H1 (cell line): Measurements from ENCODE around the gene ELOVL1. TPM values are rescaled to one million over a fixed set of nuclear protein-coding genes. Genes with fewer than 3 reads are reported as not detected.
A peak's percentile ranks its signal among the peaks of the same experiment; 100 is the strongest.

Experiments used
- CTCF ChIA-PET: fragments of 300-600 bp; sonication (Branson Sonifier 250); formaldehyde crosslinking; loops from one replicate; lab custom pipeline; 2021; ENCODE audit not compliant: partially characterized antibody; lab: Charles Lee
- POLR2A ChIA-PET: fragments of 300-600 bp; sonication (Branson Sonifier 250); formaldehyde crosslinking; loops from one replicate; lab custom pipeline; 2021; ENCODE audit warnings: inconsistent platforms; ENCODE audit not compliant: partially characterized antibody; lab: Charles Lee
- DNase-seq, 2 experiments: peaks; one replicate each; pipeline versions ENCODE4 v3.0.0 to v3.0.0-alpha.2; 2010 to 2022; ENCODE audit warnings: low spot score in 2 of 2, low read depth in 1 of 2, mixed read lengths in 1 of 2
- FAIRE-seq: peaks from 2 replicates; lab custom pipeline; 2011; peaks lifted over from hg19 to GRCh38; lab: Jason Lieb, UNC
- H2AFZ ChIP-seq: 2 replicates; pipeline ENCODE4 v1.8.1; 2012; ENCODE audit warnings: low read length, inconsistent platforms
- H2AK5ac ChIP-seq: 2 replicates; pipeline ENCODE4 v1.6.1; 2013; ENCODE audit warnings: low read depth, low read length
- H2BK120ac ChIP-seq: replicated peaks from 2 replicates; pipeline ENCODE3; 2013; ENCODE audit warnings: low read depth, low read length, inconsistent platforms
- H2BK12ac ChIP-seq: 2 replicates; pipeline ENCODE4 v1.6.1; 2013; ENCODE audit warnings: low read depth, low read length
- H2BK15ac ChIP-seq: 2 replicates; pipeline ENCODE4 v1.6.1; 2013; ENCODE audit warnings: low read length
- H2BK20ac ChIP-seq: 2 replicates; pipeline ENCODE4 v1.6.1; 2013; ENCODE audit warnings: low read length
- H2BK5ac ChIP-seq: 2 replicates; pipeline ENCODE4 v1.6.1; 2013; ENCODE audit warnings: low read depth, low read length
- H3K14ac ChIP-seq: 2 replicates; pipeline ENCODE4 v1.6.1; 2013; ENCODE audit warnings: inconsistent platforms; ENCODE audit not compliant: insufficient read length
- H3K18ac ChIP-seq: 2 replicates; pipeline ENCODE4 v1.6.1; 2013; ENCODE audit warnings: low read length; ENCODE audit errors: extremely low read depth
- H3K23ac ChIP-seq: 2 replicates; pipeline ENCODE4 v1.6.1; 2013; ENCODE audit warnings: inconsistent platforms; ENCODE audit not compliant: insufficient read length
- H3K23me2 ChIP-seq: 2 replicates; pipeline ENCODE4 v1.6.1; 2013; ENCODE audit warnings: low read depth, low read length
- H3K27ac ChIP-seq: 2 replicates; pipeline ENCODE4 v1.6.1; 2011; ENCODE audit warnings: low read depth, low read length, inconsistent platforms
- H3K27me3 ChIP-seq, 4 experiments: replicated peaks in 1 of 4; 1 replicate in 1 of 4; 2 replicates in 3 of 4; pipeline versions ENCODE4 v1.6.1 to v1.8.1; 2011 to 2013; ENCODE audit warnings: low read length in 3 of 4, mild to moderate bottlenecking in 3 of 4, inconsistent platforms in 2 of 4, mixed read lengths in 2 of 4, moderate library complexity in 1 of 4; ENCODE audit not compliant: control insufficient read depth in 3 of 4, insufficient read depth in 3 of 4; ENCODE audit errors: extremely low read depth in 1 of 4
- H3K36me3 ChIP-seq, 4 experiments: 2 replicates each; pipeline versions ENCODE4 v1.6.1 to v1.8.1; 2011 to 2013; ENCODE audit warnings: mild to moderate bottlenecking in 4 of 4, low read length in 3 of 4, moderate library complexity in 2 of 4, control low read depth in 1 of 4, inconsistent platforms in 1 of 4; ENCODE audit not compliant: insufficient read depth in 4 of 4, control insufficient read depth in 2 of 4
- H3K4ac ChIP-seq: replicated peaks from 2 replicates; pipeline ENCODE3; 2013; ENCODE audit warnings: low read length, low read depth, mixed read lengths, inconsistent platforms; ENCODE audit not compliant: insufficient read length
- H3K4me1 ChIP-seq, 4 experiments: replicated peaks in 1 of 4; 1 replicate in 1 of 4; 2 replicates in 3 of 4; pipeline versions ENCODE4 v1.6.1 to v1.8.1; 2011 to 2013; ENCODE audit warnings: low read length in 3 of 4, inconsistent platforms in 2 of 4, mixed read lengths in 1 of 4; ENCODE audit not compliant: insufficient read depth in 4 of 4, control insufficient read depth in 3 of 4
- H3K4me2 ChIP-seq, 2 experiments: 2 replicates each; pipeline versions ENCODE4 v1.6.1 to v1.8.1; 2011 to 2013; ENCODE audit warnings: low read depth in 2 of 2, low read length in 2 of 2, control low read depth in 1 of 2, inconsistent platforms in 1 of 2, mild to moderate bottlenecking in 1 of 2; ENCODE audit not compliant: insufficient read depth in 1 of 2
- H3K4me3 ChIP-seq, 4 experiments: fragments of 200-600, 300-600 bp in 1 of 4; sonication (generic), shearing (Covaris generic), sonication (Bioruptor Twin) in 1 of 4; 2 replicates each; pipeline versions ENCODE4 v1.5.1 to v1.8.1; 2011 to 2016; ENCODE audit warnings: low read length in 4 of 4, low read depth in 3 of 4, control low read depth in 2 of 4, inconsistent platforms in 2 of 4, mild to moderate bottlenecking in 2 of 4, mixed read lengths in 1 of 4, moderate library complexity in 1 of 4; ENCODE audit not compliant: insufficient read depth in 2 of 4; ENCODE audit errors: extremely low read depth in 1 of 4
- H3K56ac ChIP-seq: replicated peaks from 2 replicates; pipeline ENCODE3; 2013; ENCODE audit warnings: low read depth, mild to moderate bottlenecking, mixed read lengths, low read length, inconsistent platforms; ENCODE audit not compliant: insufficient read length
- H3K79me1 ChIP-seq: 2 replicates; pipeline ENCODE4 v1.6.1; 2013; ENCODE audit warnings: low read depth, low read length, control low read depth
- H3K79me2 ChIP-seq, 2 experiments: 2 replicates each; pipeline versions ENCODE4 v1.6.1 to v1.8.1; 2012 to 2013; ENCODE audit warnings: low read length in 2 of 2, mild to moderate bottlenecking in 2 of 2, inconsistent platforms in 1 of 2; ENCODE audit not compliant: insufficient read depth in 2 of 2, control insufficient read depth in 1 of 2
- H3K9ac ChIP-seq, 4 experiments: replicated peaks in 1 of 4; 1 replicate in 1 of 4; 2 replicates in 3 of 4; pipeline versions ENCODE4 v1.6.1 to v1.8.1; 2011 to 2013; ENCODE audit warnings: low read depth in 3 of 4, low read length in 3 of 4, control low read depth in 2 of 4, mild to moderate bottlenecking in 2 of 4, moderate library complexity in 2 of 4, inconsistent platforms in 1 of 4; ENCODE audit errors: extremely low read depth in 1 of 4
- H3K9me3 ChIP-seq, 2 experiments: 2 replicates each; pipeline versions ENCODE4 v1.6.1 to v1.8.1; 2012 to 2013; ENCODE audit warnings: mild to moderate bottlenecking in 2 of 2, moderate library complexity in 2 of 2, control low read depth in 1 of 2, inconsistent platforms in 1 of 2, low read depth in 1 of 2, low read length in 1 of 2, mixed read lengths in 1 of 2; ENCODE audit not compliant: insufficient read depth in 2 of 2
- H4K20me1 ChIP-seq, 2 experiments: replicated peaks in 1 of 2; 2 replicates each; pipeline versions ENCODE3 to v1.8.1; 2011 to 2013; ENCODE audit warnings: inconsistent platforms in 2 of 2, low read length in 2 of 2, mild to moderate bottlenecking in 1 of 2; ENCODE audit not compliant: insufficient read depth in 2 of 2, control insufficient read depth in 1 of 2
- H4K5ac ChIP-seq: 2 replicates; pipeline ENCODE4 v1.6.1; 2013; ENCODE audit warnings: low read length, low read depth, mixed read lengths, inconsistent platforms; ENCODE audit not compliant: insufficient read length
- H4K8ac ChIP-seq: 2 replicates; pipeline ENCODE4 v1.8.0; 2013; ENCODE audit warnings: mild to moderate bottlenecking, moderate library complexity, low read length, inconsistent platforms; ENCODE audit not compliant: insufficient read depth; ENCODE audit errors: extremely low read depth
- H4K91ac ChIP-seq: replicated peaks from 2 replicates; pipeline ENCODE3; 2013; ENCODE audit warnings: low read length, mixed read lengths, inconsistent platforms; ENCODE audit not compliant: insufficient read length
- CHD1 ChIP-seq: IDR thresholded peaks from 2 replicates; pipeline ENCODE4 v1.6.1; 2012; ENCODE audit warnings: low read depth, low read length, improper control_type of control experiment
- CREB1 ChIP-seq: IDR thresholded peaks from 2 replicates; pipeline ENCODE4 v1.6.1; 2012; ENCODE audit warnings: inconsistent platforms
- EP300 ChIP-seq, 2 experiments: IDR thresholded peaks; 1 replicate in 1 of 2; 2 replicates in 1 of 2; pipeline ENCODE4 v1.6.1; 2011 to 2012; ENCODE audit warnings: low read depth in 2 of 2, low read length in 2 of 2, mild to moderate bottlenecking in 2 of 2, borderline replicate concordance in 1 of 2, inconsistent platforms in 1 of 2, moderate library complexity in 1 of 2
- HDAC6 ChIP-seq: IDR thresholded peaks from one replicate; pipeline ENCODE4 v1.7.1; 2012; ENCODE audit warnings: low read depth, mild to moderate bottlenecking, inconsistent platforms, low read length, moderate library complexity
- PHF8 ChIP-seq: fragments of 200-600 bp; sonication (generic); conservative IDR thresholded peaks from 2 replicates; pipeline ENCODE4 v1.7.1; 2012; ENCODE audit warnings: low read depth, mild to moderate bottlenecking, inconsistent platforms, low read length, moderate library complexity
- POLR2AphosphoS5 ChIP-seq: IDR thresholded peaks from 2 replicates; pipeline ENCODE4 v1.6.1; 2011; ENCODE audit warnings: low read depth, low read length
- RAD21 ChIP-seq, 2 experiments: IDR thresholded peaks in 1 of 2; conservative IDR thresholded peaks in 1 of 2; 2 replicates each; pipeline ENCODE4 v1.6.1; 2011; ENCODE audit warnings: low read depth in 2 of 2, low read length in 2 of 2, improper control_type of control experiment in 1 of 2, inconsistent platforms in 1 of 2, mild to moderate bottlenecking in 1 of 2, moderate library complexity in 1 of 2
- SIN3A ChIP-seq, 2 experiments: IDR thresholded peaks in 1 of 2; conservative IDR thresholded peaks in 1 of 2; 2 replicates each; pipeline ENCODE4 v1.6.1; 2011 to 2012; ENCODE audit warnings: low read length in 2 of 2, improper control_type of control experiment in 1 of 2, low read depth in 1 of 2, mild to moderate bottlenecking in 1 of 2
- SP1 ChIP-seq: IDR thresholded peaks from 2 replicates; pipeline ENCODE4 v1.6.1; 2011; ENCODE audit warnings: low read depth, low read length
- WGBS, 2 experiments: shearing (Covaris generic) in 1 of 2; methylation state at CpG; one replicate each; pipeline versions ENCODE4 v1.1.6 to v1.1.7; 2013 to 2015; ENCODE audit warnings: low lambda C conversion rate in 2 of 2, mixed read lengths in 2 of 2, inconsistent platforms in 1 of 2, low coverage in 1 of 2, missing lambda C conversion rate in 1 of 2; ENCODE audit not compliant: insufficient replicate concordance in 2 of 2, insufficient coverage in 1 of 2, insufficient read length in 1 of 2; ENCODE audit errors: extremely low coverage in 1 of 2, missing lambda C conversion rate in 1 of 2; 5-methylcytosine and 5-hydroxymethylcytosine counted together
- polyA plus RNA-seq, 7 experiments: library from polyadenylated mRNA; depleted of rRNA in 3 of 7; stranded (reverse) in 5 of 7; unstranded in 2 of 7; fragments of >200 nt in 5 of 7; fragments of 200-250 nt in 2 of 7; gene quantifications; 1 replicate in 5 of 7; 2 replicates in 1 of 7; 4 replicates in 1 of 7; pipeline versions ENCODE4 v1.2.1 to v1.2.3, GENCODE V29; 2011 to 2013; ENCODE audit warnings: missing spikeins in 2 of 7, mixed read lengths in 2 of 7
- total RNA-seq: library from RNA; stranded (reverse); fragmentation: NEBNext Ultra II Directional; extraction: Animal tissue kit (Norgen Biotek cat#: 25700); gene quantifications from 2 replicates; pipeline ENCODE4 v1.2.1, GENCODE V29; 2021

Gene ELOVL1
- total and polyA plus RNA-seq, 2 of the 8 experiments (the other 6 are each of a cell fraction or from before 2014, with no cell fraction given), result 28.5 to 68.1 TPM

- peaks cover 7 to 20% of the 10 kb centered on the region in 2 experiments; a peak in 3 of 4 replicates for H3K79me2 ChIP-seq
- ChIA-PET CTCF (interaction anchor here (0.6 to 3.0 kb wide), 12 partner anchors 14 to 161 kb away, joined by 3 to 12 read pairs (median 3); partner anchors contain the start of genes C1orf210 and ELOVL1), POLR2A (interaction anchor here (0.7 to 5.2 kb wide), 22 partner anchors 8 to 569 kb away, joined by 3 to 38 read pairs (median 4); partner anchors contain the start of genes CDC20, ELOVL1 and KDM4A)
- no peak within 1 kb of the TSS for H2BK20ac ChIP-seq
- H3K4me3 ChIP-seq, result peak within 1 kb of the TSS; percentile 78 to 92 (median 85)
- H2BK12ac ChIP-seq, result no peak within 1 kb of the TSS
- peak within 1 kb of the TSS; percentile 5; the same call in 1 of the 2 replicates for H3K27ac ChIP-seq
- H2AK5ac ChIP-seq, result no peak within 1 kb of the TSS
- H2BK5ac ChIP-seq, result peak within 1 kb of the TSS; percentile 93
- DNase-seq (peak; percentile 93 to 96), FAIRE-seq (no peak)
- H3K36me3 ChIP-seq, result peaks cover 7 to 34% (median 22%) of the 10 kb centered on the region in 4 experiments
- peak within 1 kb of the TSS; percentile 94 for H4K91ac ChIP-seq
- peaks cover 2% of the 10 kb centered on the region; the same call in 1 of the 2 replicates for H3K79me1 ChIP-seq
- H3K56ac ChIP-seq, result peak within 1 kb of the TSS; percentile 54
- H3K4ac ChIP-seq, result no peak within 1 kb of the TSS
- peak within 1 kb of the TSS; percentile 94; the same call in 1 of the 2 replicates for H4K8ac ChIP-seq
- H4K20me1 ChIP-seq, result peaks cover 1 to 4% of the 10 kb centered on the region in 2 experiments
- H3K23ac ChIP-seq, result no peak within 1 kb of the TSS
- H3K9me3 ChIP-seq, result no peaks in the 10 kb centered on the region
- H3K4me2 ChIP-seq, result peak within 1 kb of the TSS; percentile 78 to 92
- no peaks in the 10 kb centered on the region for H3K27me3 ChIP-seq
- peak within 1 kb of the TSS; percentile 45 for H2AFZ ChIP-seq
- peak within 1 kb of the TSS; percentile 88 for H3K18ac ChIP-seq
- 3% methylated on average over 52 of the region's 65 CpGs; no CpG with 5 or more reads in 1 of the 2 experiments for WGBS, 2 experiments
- H4K5ac ChIP-seq, result peak within 1 kb of the TSS; percentile 96
- no peak within 1 kb of the TSS for H2BK120ac ChIP-seq
- H3K4me1 ChIP-seq, result peaks cover 0 to 8% (median 4%) of the 10 kb centered on the region in 4 experiments; a peak in 4 of 7 replicates
- peaks cover 3% of the 10 kb centered on the region for H3K23me2 ChIP-seq
- H2BK15ac ChIP-seq, result peak within 1 kb of the TSS; percentile 77; the same call in 1 of the 2 replicates
- peak within 1 kb of the TSS; percentile 65 to 82 (median 67) for H3K9ac ChIP-seq
- no peak within 1 kb of the TSS for H3K14ac ChIP-seq
- no peak for TF ChIP-seq HDAC6
- no peak; a peak in 1 of 4 replicates for TF ChIP-seq RAD21 (IDR thresholded peaks at IDR 0.05 in 1 of 2, conservative IDR thresholded peaks at IDR 0.05 in 1 of 2; ENCODE audit: low read depth in 2 of 2, low read length in 2 of 2)
- no peak; the same call in 1 of the 2 replicates for TF ChIP-seq CHD1
- peak; percentile 89 for TF ChIP-seq PHF8
- TF ChIP-seq CREB1, result peak; percentile 68
- peak; percentile 64; the same call in 1 of the 2 replicates for TF ChIP-seq SP1
- no peak for TF ChIP-seq EP300 (IDR thresholded peaks at IDR 0.05; ENCODE audit: borderline replicate concordance in 1 of 2, low read depth in 2 of 2, low read length in 2 of 2)
- peak; percentile 70 to 92; a peak in 3 of 4 replicates for TF ChIP-seq SIN3A (conservative IDR thresholded peaks at IDR 0.05 in 1 of 2, IDR thresholded peaks at IDR 0.05 in 1 of 2; ENCODE audit: low read depth in 1 of 2, low read length in 2 of 2)
- TF ChIP-seq POLR2AphosphoS5, result no peak
Measured at GRCh38 chr1:43389326-43390313, 21.8 kb upstream of the ELOVL1 start, which contains the start of the genes MED8 and SZT2. TSS of gene MED8 (minus strand) at chr1:43389800. CDS start at chr1:43389764, 36 bp downstream. TSS of gene SZT2 (plus strand) at chr1:43389899. CDS start at chr1:43389969, 70 bp downstream.
